ENCODE measurements around the gene CSGALNACT2. TPM values are rescaled to one million over a fixed set of nuclear protein-coding genes. Genes with fewer than 3 reads are reported as not detected.

The CSGALNACT2 gene
- total RNA-seq, 1 donor: 31.8 TPM

- H3K79me2 ChIP-seq (ENCODE audit: insufficient read depth, low read length): no peaks in the 10 kb centered on the region
- no peaks in the 10 kb centered on the region for H4K20me1 ChIP-seq (ENCODE audit: insufficient read depth, low read length)
- H3K9me3 ChIP-seq (ENCODE audit: low read depth, low read length): no peaks in the 10 kb centered on the region
- no peak overlapping the region for H3K4me2 ChIP-seq (ENCODE audit: insufficient read depth, low read length)
- H2AFZ ChIP-seq (ENCODE audit: low read length): no peak overlapping the region
- TF ChIP-seq, protein P1, sequence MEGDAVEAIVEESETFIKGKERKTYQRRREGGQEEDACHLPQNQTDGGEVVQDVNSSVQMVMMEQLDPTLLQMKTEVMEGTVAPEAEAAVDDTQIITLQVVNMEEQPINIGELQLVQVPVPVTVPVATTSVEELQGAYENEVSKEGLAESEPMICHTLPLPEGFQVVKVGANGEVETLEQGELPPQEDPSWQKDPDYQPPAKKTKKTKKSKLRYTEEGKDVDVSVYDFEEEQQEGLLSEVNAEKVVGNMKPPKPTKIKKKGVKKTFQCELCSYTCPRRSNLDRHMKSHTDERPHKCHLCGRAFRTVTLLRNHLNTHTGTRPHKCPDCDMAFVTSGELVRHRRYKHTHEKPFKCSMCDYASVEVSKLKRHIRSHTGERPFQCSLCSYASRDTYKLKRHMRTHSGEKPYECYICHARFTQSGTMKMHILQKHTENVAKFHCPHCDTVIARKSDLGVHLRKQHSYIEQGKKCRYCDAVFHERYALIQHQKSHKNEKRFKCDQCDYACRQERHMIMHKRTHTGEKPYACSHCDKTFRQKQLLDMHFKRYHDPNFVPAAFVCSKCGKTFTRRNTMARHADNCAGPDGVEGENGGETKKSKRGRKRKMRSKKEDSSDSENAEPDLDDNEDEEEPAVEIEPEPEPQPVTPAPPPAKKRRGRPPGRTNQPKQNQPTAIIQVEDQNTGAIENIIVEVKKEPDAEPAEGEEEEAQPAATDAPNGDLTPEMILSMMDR (IDR thresholded peaks at IDR 0.05; ENCODE audit: extremely low read depth, low read depth, low read length): no peak
- H3K4me1 ChIP-seq (ENCODE audit: insufficient read depth, low read length): no peaks in the 10 kb centered on the region
- no peaks in the 10 kb centered on the region for H3K27me3 ChIP-seq (ENCODE audit: insufficient read depth, low read length)
- no peaks in the 10 kb centered on the region for H3K36me3 ChIP-seq (ENCODE audit: insufficient read depth, low read length)
- H3K27ac ChIP-seq (ENCODE audit: low read depth, low read length): no peak overlapping the region
- H3K4me3 ChIP-seq (ENCODE audit: insufficient read depth, low read length): no peak overlapping the region
- DNase-seq (ENCODE audit: insufficient read length, low spot score, missing footprints): peak; percentile 76
These were observed 71.5 kb downstream of the CSGALNACT2 start for GRCh38 chr10:43209651-43210141.

DNA sequence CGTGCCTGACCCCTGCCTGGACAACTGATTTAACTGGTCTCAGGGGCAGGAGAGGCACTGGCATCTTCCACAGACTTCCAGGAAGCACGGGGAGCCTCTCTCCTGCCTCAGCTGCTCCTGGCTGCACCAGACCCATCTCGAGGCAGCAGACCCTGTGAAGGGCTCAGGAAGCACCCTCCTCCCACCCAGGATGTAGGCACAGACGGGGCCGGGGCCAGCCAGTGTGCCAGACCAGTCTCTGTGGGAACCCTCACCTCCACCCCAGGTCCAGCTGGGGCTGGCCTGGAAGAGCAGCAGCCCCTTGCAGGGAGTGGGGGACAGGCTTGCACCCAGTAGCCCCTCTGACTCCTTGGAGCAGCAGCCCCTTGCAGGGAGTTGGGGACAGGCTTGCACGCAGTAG is 72.3 kb downstream of the CSGALNACT2 start:
- H3K79me2 ChIP-seq (ENCODE audit: insufficient read depth, low read length): no peaks in the 10 kb centered on the region
- H3K4me1 ChIP-seq (ENCODE audit: insufficient read depth, low read length): no peaks in the 10 kb centered on the region
- no peak overlapping the region for H3K27ac ChIP-seq (ENCODE audit: low read depth, low read length)
- no peak overlapping the region for H3K4me2 ChIP-seq (ENCODE audit: insufficient read depth, low read length)
- H4K20me1 ChIP-seq (ENCODE audit: insufficient read depth, low read length): no peaks in the 10 kb centered on the region
- H3K9me3 ChIP-seq (ENCODE audit: low read depth, low read length): no peaks in the 10 kb centered on the region
- no peak overlapping the region for H3K4me3 ChIP-seq (ENCODE audit: insufficient read depth, low read length)
- H3K36me3 ChIP-seq (ENCODE audit: insufficient read depth, low read length): no peaks in the 10 kb centered on the region
- TF ChIP-seq, protein P1 (IDR thresholded peaks at IDR 0.05; ENCODE audit: extremely low read depth, low read depth, low read length): no peak
- H2AFZ ChIP-seq (ENCODE audit: low read length): no peak overlapping the region
- peak; percentile 81 for DNase-seq (ENCODE audit: insufficient read length, low spot score, missing footprints)
- peaks cover 7% of the 10 kb centered on the region for H3K27me3 ChIP-seq (ENCODE audit: insufficient read depth, low read length)

GRCh38 chr10:43211030-43211429 is 72.8 kb downstream of the CSGALNACT2 start:
- H3K36me3 ChIP-seq (ENCODE audit: insufficient read depth, low read length): no peaks in the 10 kb centered on the region
- no peaks in the 10 kb centered on the region for H4K20me1 ChIP-seq (ENCODE audit: insufficient read depth, low read length)
- no peaks in the 10 kb centered on the region for H3K79me2 ChIP-seq (ENCODE audit: insufficient read depth, low read length)
- no peaks in the 10 kb centered on the region for H3K4me1 ChIP-seq (ENCODE audit: insufficient read depth, low read length)
- H3K9me3 ChIP-seq (ENCODE audit: low read depth, low read length): no peaks in the 10 kb centered on the region
- H3K27ac ChIP-seq (ENCODE audit: low read depth, low read length): no peak overlapping the region
- H3K4me3 ChIP-seq (ENCODE audit: insufficient read depth, low read length): no peak overlapping the region
- H3K27me3 ChIP-seq (ENCODE audit: insufficient read depth, low read length): peaks cover 8% of the 10 kb centered on the region
- no peak overlapping the region for H2AFZ ChIP-seq (ENCODE audit: low read length)
- H3K4me2 ChIP-seq (ENCODE audit: insufficient read depth, low read length): no peak overlapping the region
- TF ChIP-seq, protein P1 (IDR thresholded peaks at IDR 0.05; ENCODE audit: extremely low read depth, low read depth, low read length): no peak
- peak; percentile 96 for DNase-seq (ENCODE audit: insufficient read length, low spot score, missing footprints)

- Histone ChIP-seq H4K20me1 (ENCODE audit: insufficient read depth, low read length) (no peaks in the 10 kb centered on the region), H3K9me3 (ENCODE audit: low read depth, low read length) (no peaks in the 10 kb centered on the region), H3K79me2 (ENCODE audit: insufficient read depth, low read length) (no peaks in the 10 kb centered on the region), H3K27ac (ENCODE audit: low read depth, low read length) (no peak overlapping the region), H3K27me3 (ENCODE audit: insufficient read depth, low read length) (peaks cover 8% of the 10 kb centered on the region), H3K4me2 (ENCODE audit: insufficient read depth, low read length) (no peak overlapping the region), H3K4me3 (ENCODE audit: insufficient read depth, low read length) (no peak overlapping the region), H2AFZ (ENCODE audit: low read length) (no peak overlapping the region), H3K36me3 (ENCODE audit: insufficient read depth, low read length) (no peaks in the 10 kb centered on the region), H3K4me1 (ENCODE audit: insufficient read depth, low read length) (no peaks in the 10 kb centered on the region)
- peak; percentile 90 for DNase-seq (ENCODE audit: insufficient read length, low spot score, missing footprints)
- TF ChIP-seq, protein P1 (IDR thresholded peaks at IDR 0.05; ENCODE audit: extremely low read depth, low read depth, low read length): no peak
These were observed 73.3 kb downstream of the CSGALNACT2 start for GRCh38 chr10:43211431-43212042.
